ENCODE results near the gene UBE2U.

UBE2U gene

DNA sequence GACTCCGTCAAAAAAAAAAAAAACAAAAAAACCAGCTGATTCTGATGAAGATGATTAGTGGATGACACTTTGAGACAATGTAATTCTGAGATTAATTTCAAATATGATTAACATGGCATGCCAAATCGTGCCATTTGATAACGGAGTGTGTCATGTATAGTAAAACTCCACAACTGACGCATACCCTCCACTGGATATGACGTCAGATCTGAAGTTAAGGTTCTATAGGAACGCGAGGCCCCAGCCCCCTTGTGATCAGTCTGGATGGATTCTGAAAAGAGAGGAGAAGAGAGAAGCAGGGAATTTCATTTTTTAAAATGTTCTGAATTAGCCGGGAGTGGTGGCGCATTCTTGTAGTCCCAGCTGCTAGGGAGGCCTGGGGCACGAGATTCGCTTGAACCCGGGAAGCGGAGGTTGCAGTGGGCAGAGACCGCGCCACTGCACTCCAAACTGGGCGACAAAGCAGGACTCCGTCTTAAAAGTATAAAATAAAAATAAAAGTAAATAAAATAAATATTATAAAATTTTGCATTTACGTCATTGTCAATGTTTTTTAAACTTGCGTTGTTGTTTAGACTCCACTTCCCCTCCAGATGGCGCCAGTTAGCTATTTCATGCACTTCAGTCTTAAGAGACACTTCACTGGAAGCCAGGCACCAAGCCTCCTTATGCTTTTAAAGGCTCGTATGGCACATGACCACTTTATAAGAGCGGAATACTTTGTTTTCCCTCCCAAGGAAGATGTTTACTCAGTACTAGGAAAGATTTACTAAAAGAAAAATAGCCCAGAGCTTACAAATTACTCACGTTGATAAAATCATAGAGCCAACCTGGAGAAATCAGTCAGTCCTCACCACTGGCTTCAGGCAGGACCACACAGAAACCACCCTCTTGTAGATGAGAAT lies 65.5 kb downstream of the UBE2U start:
- Histone ChIP-seq H2AFZ (ENCODE audit: low read depth, low read length, severe bottlenecking) (no peak overlapping the region), H3K9me3 (ENCODE audit: insufficient read depth, low read length) (no peaks in the 10 kb centered on the region), H4K20me1 (ENCODE audit: low read depth, low read length) (no peaks in the 10 kb centered on the region), H3K9me2 (replicated peaks; ENCODE audit: insufficient read depth, low read length) (no peaks in the 10 kb centered on the region), H3F3A (ENCODE audit: insufficient read depth) (no peaks in the 10 kb centered on the region), H3K79me2 (ENCODE audit: insufficient read depth, low read length) (no peaks in the 10 kb centered on the region), H3K27ac (ENCODE audit: low read depth, low read length) (no peak overlapping the region), H3K27me3 (ENCODE audit: low read length) (no peaks in the 10 kb centered on the region), H3K36me3 (ENCODE audit: low read length) (no peaks in the 10 kb centered on the region), H3K4me2 (ENCODE audit: low read depth, low read length, poor library complexity, severe bottlenecking) (no peak overlapping the region), H3K4me3 (ENCODE audit: insufficient read depth, low read length, poor library complexity, severe bottlenecking) (no peak overlapping the region), H3K9ac (ENCODE audit: low read length) (no peak overlapping the region)
- TF ChIP-seq EZH2phosphoT487 (conservative IDR thresholded peaks at IDR 0.05; ENCODE audit: low read length) = no peak
- TF ChIP-seq, protein P1, sequence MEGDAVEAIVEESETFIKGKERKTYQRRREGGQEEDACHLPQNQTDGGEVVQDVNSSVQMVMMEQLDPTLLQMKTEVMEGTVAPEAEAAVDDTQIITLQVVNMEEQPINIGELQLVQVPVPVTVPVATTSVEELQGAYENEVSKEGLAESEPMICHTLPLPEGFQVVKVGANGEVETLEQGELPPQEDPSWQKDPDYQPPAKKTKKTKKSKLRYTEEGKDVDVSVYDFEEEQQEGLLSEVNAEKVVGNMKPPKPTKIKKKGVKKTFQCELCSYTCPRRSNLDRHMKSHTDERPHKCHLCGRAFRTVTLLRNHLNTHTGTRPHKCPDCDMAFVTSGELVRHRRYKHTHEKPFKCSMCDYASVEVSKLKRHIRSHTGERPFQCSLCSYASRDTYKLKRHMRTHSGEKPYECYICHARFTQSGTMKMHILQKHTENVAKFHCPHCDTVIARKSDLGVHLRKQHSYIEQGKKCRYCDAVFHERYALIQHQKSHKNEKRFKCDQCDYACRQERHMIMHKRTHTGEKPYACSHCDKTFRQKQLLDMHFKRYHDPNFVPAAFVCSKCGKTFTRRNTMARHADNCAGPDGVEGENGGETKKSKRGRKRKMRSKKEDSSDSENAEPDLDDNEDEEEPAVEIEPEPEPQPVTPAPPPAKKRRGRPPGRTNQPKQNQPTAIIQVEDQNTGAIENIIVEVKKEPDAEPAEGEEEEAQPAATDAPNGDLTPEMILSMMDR (IDR thresholded peaks at IDR 0.05; ENCODE audit: insufficient read depth, low read length, poor library complexity, severe bottlenecking) = peak; percentile 24

DNA sequence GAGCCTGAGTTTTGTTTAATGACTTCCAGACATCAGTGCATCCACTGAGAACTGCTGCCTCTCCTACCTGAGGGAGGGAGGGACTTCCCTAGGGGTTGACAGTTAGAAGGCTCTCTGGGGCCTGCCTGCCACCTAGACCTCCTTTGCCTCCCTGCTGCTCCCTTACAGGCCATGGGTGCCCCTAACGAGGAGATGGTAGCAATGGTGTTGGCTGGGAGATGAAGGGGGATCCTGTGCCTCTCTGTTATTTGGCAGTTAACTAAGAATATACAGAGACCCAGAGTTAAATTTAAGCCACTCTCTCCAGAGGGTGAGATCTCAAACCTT lies 66.1 kb downstream of the UBE2U start:
- no peak overlapping the region for H2AFZ ChIP-seq (ENCODE audit: low read depth, low read length, severe bottlenecking)
- H3K9ac ChIP-seq (ENCODE audit: low read length) = no peak overlapping the region
- TF ChIP-seq EZH2phosphoT487 (conservative IDR thresholded peaks at IDR 0.05; ENCODE audit: low read length) = no peak
- TF ChIP-seq, protein P1 (IDR thresholded peaks at IDR 0.05; ENCODE audit: insufficient read depth, low read length, poor library complexity, severe bottlenecking) = no peak
- H3K9me2 ChIP-seq (replicated peaks; ENCODE audit: insufficient read depth, low read length) = no peaks in the 10 kb centered on the region
- no peaks in the 10 kb centered on the region for H3K9me3 ChIP-seq (ENCODE audit: insufficient read depth, low read length)
- no peak overlapping the region for H3K4me3 ChIP-seq (ENCODE audit: insufficient read depth, low read length, poor library complexity, severe bottlenecking)
- H3K4me2 ChIP-seq (ENCODE audit: low read depth, low read length, poor library complexity, severe bottlenecking) = no peak overlapping the region
- H4K20me1 ChIP-seq (ENCODE audit: low read depth, low read length) = no peaks in the 10 kb centered on the region
- no peaks in the 10 kb centered on the region for H3K79me2 ChIP-seq (ENCODE audit: insufficient read depth, low read length)
- no peaks in the 10 kb centered on the region for H3F3A ChIP-seq (ENCODE audit: insufficient read depth)
- H3K36me3 ChIP-seq (ENCODE audit: low read length) = no peaks in the 10 kb centered on the region
- no peak overlapping the region for H3K27ac ChIP-seq (ENCODE audit: low read depth, low read length)
- no peaks in the 10 kb centered on the region for H3K27me3 ChIP-seq (ENCODE audit: low read length)

DNA sequence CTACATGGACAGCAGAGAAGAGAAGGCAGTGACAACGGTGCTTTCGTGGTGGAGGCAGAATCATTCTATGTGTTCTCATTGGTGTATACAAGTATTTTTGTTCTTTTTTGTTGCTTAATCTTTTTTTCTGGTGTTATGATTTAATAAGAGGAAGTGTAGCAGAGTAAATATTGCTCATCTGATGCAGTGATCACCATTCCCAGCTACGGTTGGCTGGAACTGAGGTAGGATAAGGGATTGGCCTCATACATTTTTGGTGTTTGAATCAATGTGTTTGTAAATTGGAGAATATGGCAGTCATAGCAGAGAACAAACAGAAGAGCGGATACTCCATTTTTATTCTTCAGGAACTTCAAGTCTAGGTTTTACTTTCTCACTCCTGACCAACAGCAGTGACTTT lies 76.6 kb downstream of the UBE2U start:
- Histone ChIP-seq H3F3A (ENCODE audit: insufficient read depth) (no peaks in the 10 kb centered on the region), H3K27me3 (ENCODE audit: low read length) (no peaks in the 10 kb centered on the region), H3K27ac (ENCODE audit: low read depth, low read length) (no peak overlapping the region), H3K9me3 (ENCODE audit: insufficient read depth, low read length) (no peaks in the 10 kb centered on the region), H3K79me2 (ENCODE audit: insufficient read depth, low read length) (no peaks in the 10 kb centered on the region), H3K4me2 (ENCODE audit: low read depth, low read length, poor library complexity, severe bottlenecking) (no peak overlapping the region), H2AFZ (ENCODE audit: low read depth, low read length, severe bottlenecking) (no peak overlapping the region), H3K9me2 (replicated peaks; ENCODE audit: insufficient read depth, low read length) (no peaks in the 10 kb centered on the region), H3K4me3 (ENCODE audit: insufficient read depth, low read length, poor library complexity, severe bottlenecking) (no peak overlapping the region), H3K9ac (ENCODE audit: low read length) (no peak overlapping the region), H3K36me3 (ENCODE audit: low read length) (no peaks in the 10 kb centered on the region), H4K20me1 (ENCODE audit: low read depth, low read length) (no peaks in the 10 kb centered on the region)
- TF ChIP-seq, protein P1 (IDR thresholded peaks at IDR 0.05; ENCODE audit: insufficient read depth, low read length, poor library complexity, severe bottlenecking) = no peak
- TF ChIP-seq EZH2phosphoT487 (conservative IDR thresholded peaks at IDR 0.05; ENCODE audit: low read length) = no peak
